K562 (cell line): ENCODE results near the gene ACTG2. TPM values are rescaled to one million over a fixed set of nuclear protein-coding genes. Genes with fewer than 3 reads are reported as not detected.

Experiments
- ATF1 ChIP-seq, 2 experiments: fragments of 450-650 bp in 1 of 2; IDR thresholded peaks; 2 replicates each; pipeline ENCODE4 v1.6.1; 2016; ENCODE audit warnings: missing compliant biosample characterization in 1 of 2, missing genetic modification characterization in 1 of 2
- CHD4 ChIP-seq: fragments of 200-600 bp; sonication (generic); IDR thresholded peaks from 3 replicates; pipeline ENCODE4 v1.6.1; 2012; ENCODE audit warnings: low read depth, mild to moderate bottlenecking, mixed read lengths, low read length, inconsistent platforms; ENCODE audit not compliant: insufficient read depth, insufficient replicate concordance, poor library complexity, severe bottlenecking
- FOSL1 ChIP-seq: fragments of 200-800 bp; sonication (Bioruptor generic); conservative IDR thresholded peaks from 2 replicates; pipeline ENCODE4 v1.6.1; 2016; ENCODE audit warnings: missing genetic modification characterization, missing compliant biosample characterization
- JUND ChIP-seq, 2 experiments: IDR thresholded peaks; 2 replicates in 1 of 2; 3 replicates in 1 of 2; pipeline ENCODE4 v1.6.1; 2011; ENCODE audit warnings: borderline replicate concordance in 2 of 2, low read depth in 2 of 2, low read length in 2 of 2, improper control_type of control experiment in 1 of 2, missing biosample characterization in 1 of 2, missing genetic modification characterization in 1 of 2, missing genetic modification reagents in 1 of 2
- RAD21 ChIP-seq, 2 experiments: fragments of 250-450 bp in 1 of 2; fragments of 450-650 bp in 1 of 2; sonication (Bioruptor Pico) in 1 of 2; formaldehyde crosslinking in 1 of 2; IDR thresholded peaks in 1 of 2; conservative IDR thresholded peaks in 1 of 2; 2 replicates each; pipeline versions ENCODE4 v1.4.0 to v1.8.0; 2020 to 2022; ENCODE audit warnings: mild to moderate bottlenecking in 2 of 2, moderate library complexity in 1 of 2
- RAD51 ChIP-seq: fragments of 450-650 bp; IDR thresholded peaks from 2 replicates; pipeline ENCODE4 v1.7.1; 2016; ENCODE audit warnings: low read depth, mild to moderate bottlenecking, borderline replicate concordance
- RB1 ChIP-seq: fragments of 450-650 bp; IDR thresholded peaks from 2 replicates; pipeline ENCODE4 v1.6.1; 2017; ENCODE audit warnings: low read depth, mild to moderate bottlenecking
- SFPQ ChIP-seq: fragments of 200-400 bp; formaldehyde crosslinking; IDR thresholded peaks from 2 replicates; pipeline ENCODE4 v1.6.1; 2017; ENCODE audit warnings: mild to moderate bottlenecking, low read depth, low read length, moderate library complexity
- SMC3 ChIP-seq: conservative IDR thresholded peaks from 2 replicates; pipeline ENCODE4 v1.6.1; 2011; ENCODE audit warnings: low read depth, low read length, improper control_type of control experiment; ENCODE audit not compliant: insufficient read depth
- ZNF184 ChIP-seq: sonication (generic); formaldehyde crosslinking; IDR thresholded peaks from 2 replicates; pipeline ENCODE4 v1.5.0; 2020; ENCODE audit warnings: missing genetic modification reagents
- ZNF280A ChIP-seq: fragments of 450-650 bp; IDR thresholded peaks from 2 replicates; pipeline ENCODE4 v1.6.1; 2018; ENCODE audit warnings: mild to moderate bottlenecking, low read depth; ENCODE audit not compliant: partially characterized antibody
- polyA plus RNA-seq, 8 experiments: library from polyadenylated mRNA; depleted of rRNA in 4 of 8; stranded (reverse) in 5 of 8; unstranded in 3 of 8; fragments of >200 nt; fragmentation: Nextera tagmentation in 2 of 8; fragmentation: Illumina TruSeq in 1 of 8; extraction: Ambion mirVana in 2 of 8; extraction: Trizol in 1 of 8; gene quantifications; 2 replicates each; pipeline versions ENCODE4 v1.2.1 to v1.2.3, GENCODE V29; 2011 to 2014; ENCODE audit warnings: inconsistent platforms in 1 of 8, missing spikeins in 1 of 8
- total RNA-seq, 7 experiments: library from RNA; depleted of rRNA in 6 of 7; stranded (reverse); fragments of >200 nt in 6 of 7; fragmentation: Illumina TruSeq in 2 of 7; extraction: Trizol in 2 of 7; gene quantifications; 2 replicates each; pipeline versions ENCODE4 v1.2.1 to v1.2.3, GENCODE V29; 2011 to 2021; ENCODE audit warnings: low replicate concordance in 1 of 7
- TF ChIP-seq, protein P1 (sequence below): sonication (generic); formaldehyde crosslinking; IDR thresholded peaks from 2 replicates; pipeline ENCODE4 v1.9.0; 2022; ENCODE audit warnings: mild to moderate bottlenecking, missing genetic modification reagents
- TF ChIP-seq, protein P2 (sequence below): sonication (generic); IDR thresholded peaks from 2 replicates; pipeline ENCODE4 v1.6.1; 2016
- TF ChIP-seq, protein P3 (sequence below): IDR thresholded peaks from 2 replicates; pipeline ENCODE4 v1.6.1; 2016; ENCODE audit warnings: missing genetic modification characterization, missing compliant biosample characterization
- TF ChIP-seq, protein P4 (sequence below): fragments of 450-650 bp; formaldehyde crosslinking; IDR thresholded peaks from 2 replicates; pipeline ENCODE4 v1.4.0; 2020; ENCODE audit warnings: mild to moderate bottlenecking

ACTG2 gene
- total and polyA plus RNA-seq, 9 of the 15 experiments (the other 6 are each of a cell fraction or from before 2014, with no cell fraction given): 0.06 to 0.60 TPM; not detected in 7

DNA sequence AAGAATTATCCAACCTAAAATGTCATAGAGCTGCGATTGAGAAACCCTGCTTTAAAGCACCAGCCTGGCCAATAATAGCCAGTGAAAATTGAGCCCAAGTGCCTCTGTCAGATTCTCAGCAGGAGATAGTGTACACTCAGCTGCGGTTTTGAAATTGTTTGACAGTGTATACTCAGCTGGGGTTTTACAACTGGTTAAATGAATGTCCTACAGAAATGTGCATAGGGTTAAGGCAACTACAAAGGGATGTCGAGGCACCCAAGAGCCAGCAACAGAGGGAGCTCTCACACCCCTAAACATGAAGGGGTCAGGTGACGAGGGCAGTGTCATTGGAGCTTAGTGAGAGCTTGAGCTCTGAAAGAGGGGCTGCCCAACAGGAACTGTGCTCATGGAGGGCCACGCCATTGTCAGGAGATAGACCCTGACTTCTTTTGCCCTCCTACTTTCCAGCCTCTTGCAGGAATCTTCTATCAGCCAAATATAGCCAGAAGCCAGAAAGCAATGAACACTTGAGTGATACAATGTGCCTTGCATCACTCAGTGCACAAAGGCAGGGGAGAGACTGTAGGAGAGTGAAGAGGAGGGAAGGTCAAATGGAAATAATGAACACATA, 15.1 kb downstream of the ACTG2 start (continued):
- TF ChIP-seq ZNF280A (no peak), RB1 (peak; percentile 14; the same call in 1 of the 2 replicates), CHD4 (no peak), ZNF184 (CRISPR knock-in tag) (no peak), FOSL1 (no peak), JUND (IDR thresholded peaks at IDR 0.05; ENCODE audit: borderline replicate concordance, low read depth, low read length) (peak; percentile 16; the same call in 1 of the 2 replicates), JUND (tag; IDR thresholded peaks at IDR 0.05; ENCODE audit: borderline replicate concordance, low read depth, low read length) (no peak; the same call in 2 of the 3 replicates), SMC3 (peak; percentile 68), RAD21 (CRISPR knock-in tag; conservative IDR thresholded peaks at IDR 0.05 in 1 of 2, IDR thresholded peaks at IDR 0.05 in 1 of 2) (peak; percentile 68 to 87), SFPQ (no peak), ATF1 (CRISPR knock-in tag; IDR thresholded peaks at IDR 0.05) (no peak), ATF1 (tag; IDR thresholded peaks at IDR 0.05) (peak; percentile 39), RAD51 (peak; percentile 77)
- TF ChIP-seq, protein P1, sequence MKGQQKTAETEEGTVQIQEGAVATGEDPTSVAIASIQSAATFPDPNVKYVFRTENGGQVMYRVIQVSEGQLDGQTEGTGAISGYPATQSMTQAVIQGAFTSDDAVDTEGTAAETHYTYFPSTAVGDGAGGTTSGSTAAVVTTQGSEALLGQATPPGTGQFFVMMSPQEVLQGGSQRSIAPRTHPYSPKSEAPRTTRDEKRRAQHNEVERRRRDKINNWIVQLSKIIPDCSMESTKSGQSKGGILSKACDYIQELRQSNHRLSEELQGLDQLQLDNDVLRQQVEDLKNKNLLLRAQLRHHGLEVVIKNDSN (CRISPR knock-in tag): peak; percentile 54
- TF ChIP-seq, protein P2, sequence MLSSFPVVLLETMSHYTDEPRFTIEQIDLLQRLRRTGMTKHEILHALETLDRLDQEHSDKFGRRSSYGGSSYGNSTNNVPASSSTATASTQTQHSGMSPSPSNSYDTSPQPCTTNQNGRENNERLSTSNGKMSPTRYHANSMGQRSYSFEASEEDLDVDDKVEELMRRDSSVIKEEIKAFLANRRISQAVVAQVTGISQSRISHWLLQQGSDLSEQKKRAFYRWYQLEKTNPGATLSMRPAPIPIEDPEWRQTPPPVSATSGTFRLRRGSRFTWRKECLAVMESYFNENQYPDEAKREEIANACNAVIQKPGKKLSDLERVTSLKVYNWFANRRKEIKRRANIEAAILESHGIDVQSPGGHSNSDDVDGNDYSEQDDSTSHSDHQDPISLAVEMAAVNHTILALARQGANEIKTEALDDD: peak; percentile 48; the same call in 1 of the 2 replicates
- TF ChIP-seq, protein P3, sequence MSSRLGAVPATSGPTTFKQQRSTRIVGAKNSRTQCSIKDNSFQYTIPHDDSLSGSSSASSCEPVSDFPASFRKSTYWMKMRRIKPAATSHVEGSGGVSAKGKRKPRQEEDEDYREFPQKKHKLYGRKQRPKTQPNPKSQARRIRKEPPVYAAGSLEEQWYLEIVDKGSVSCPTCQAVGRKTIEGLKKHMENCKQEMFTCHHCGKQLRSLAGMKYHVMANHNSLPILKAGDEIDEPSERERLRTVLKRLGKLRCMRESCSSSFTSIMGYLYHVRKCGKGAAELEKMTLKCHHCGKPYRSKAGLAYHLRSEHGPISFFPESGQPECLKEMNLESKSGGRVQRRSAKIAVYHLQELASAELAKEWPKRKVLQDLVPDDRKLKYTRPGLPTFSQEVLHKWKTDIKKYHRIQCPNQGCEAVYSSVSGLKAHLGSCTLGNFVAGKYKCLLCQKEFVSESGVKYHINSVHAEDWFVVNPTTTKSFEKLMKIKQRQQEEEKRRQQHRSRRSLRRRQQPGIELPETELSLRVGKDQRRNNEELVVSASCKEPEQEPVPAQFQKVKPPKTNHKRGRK (tag): no peak
- TF ChIP-seq, protein P4, sequence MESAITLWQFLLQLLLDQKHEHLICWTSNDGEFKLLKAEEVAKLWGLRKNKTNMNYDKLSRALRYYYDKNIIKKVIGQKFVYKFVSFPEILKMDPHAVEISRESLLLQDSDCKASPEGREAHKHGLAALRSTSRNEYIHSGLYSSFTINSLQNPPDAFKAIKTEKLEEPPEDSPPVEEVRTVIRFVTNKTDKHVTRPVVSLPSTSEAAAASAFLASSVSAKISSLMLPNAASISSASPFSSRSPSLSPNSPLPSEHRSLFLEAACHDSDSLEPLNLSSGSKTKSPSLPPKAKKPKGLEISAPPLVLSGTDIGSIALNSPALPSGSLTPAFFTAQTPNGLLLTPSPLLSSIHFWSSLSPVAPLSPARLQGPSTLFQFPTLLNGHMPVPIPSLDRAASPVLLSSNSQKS (CRISPR knock-in tag): no peak
